ENCODE data around the gene UNCX. TPM values are rescaled to one million over a fixed set of nuclear protein-coding genes. Genes with fewer than 3 reads are reported as not detected.
"Not testable (repeated sequence)": the region's sequence is repeated elsewhere in the genome, so short reads cannot be mapped to it uniquely, and the experiment has no call there.

The UNCX gene
- total and polyA plus RNA-seq, 12 donors, result not detected

- peaks cover 35% of the 10 kb centered on the region for H3K27me3 ChIP-seq
- no peaks in the 10 kb centered on the region for H3K4me1 ChIP-seq (replicated peaks in 1 of 2)
- H3K27ac ChIP-seq, result no peak overlapping the region
- H3K9me3 ChIP-seq (replicated peaks in 1 of 3), result no peaks in the 10 kb centered on the region
- WGBS, 4 donors, result 47 to 58% (median 54%) methylated on average over 15 of the region's 15 CpGs
- no peaks in the 10 kb centered on the region for H3K36me3 ChIP-seq (replicated peaks in 1 of 2)
- intact Hi-C loops (cut with DNase I), result no loop called here
- DNase-seq, result no peak
- no peak overlapping the region for H3K4me3 ChIP-seq
- TF ChIP-seq, protein P1, sequence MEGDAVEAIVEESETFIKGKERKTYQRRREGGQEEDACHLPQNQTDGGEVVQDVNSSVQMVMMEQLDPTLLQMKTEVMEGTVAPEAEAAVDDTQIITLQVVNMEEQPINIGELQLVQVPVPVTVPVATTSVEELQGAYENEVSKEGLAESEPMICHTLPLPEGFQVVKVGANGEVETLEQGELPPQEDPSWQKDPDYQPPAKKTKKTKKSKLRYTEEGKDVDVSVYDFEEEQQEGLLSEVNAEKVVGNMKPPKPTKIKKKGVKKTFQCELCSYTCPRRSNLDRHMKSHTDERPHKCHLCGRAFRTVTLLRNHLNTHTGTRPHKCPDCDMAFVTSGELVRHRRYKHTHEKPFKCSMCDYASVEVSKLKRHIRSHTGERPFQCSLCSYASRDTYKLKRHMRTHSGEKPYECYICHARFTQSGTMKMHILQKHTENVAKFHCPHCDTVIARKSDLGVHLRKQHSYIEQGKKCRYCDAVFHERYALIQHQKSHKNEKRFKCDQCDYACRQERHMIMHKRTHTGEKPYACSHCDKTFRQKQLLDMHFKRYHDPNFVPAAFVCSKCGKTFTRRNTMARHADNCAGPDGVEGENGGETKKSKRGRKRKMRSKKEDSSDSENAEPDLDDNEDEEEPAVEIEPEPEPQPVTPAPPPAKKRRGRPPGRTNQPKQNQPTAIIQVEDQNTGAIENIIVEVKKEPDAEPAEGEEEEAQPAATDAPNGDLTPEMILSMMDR (IDR thresholded peaks at IDR 0.05), result no peak
- no peak for TF ChIP-seq POLR2A (IDR thresholded peaks at IDR 0.05)
Observed at GRCh38 chr7:1197997-1198625, 34.6 kb upstream of the UNCX start.

DNA sequence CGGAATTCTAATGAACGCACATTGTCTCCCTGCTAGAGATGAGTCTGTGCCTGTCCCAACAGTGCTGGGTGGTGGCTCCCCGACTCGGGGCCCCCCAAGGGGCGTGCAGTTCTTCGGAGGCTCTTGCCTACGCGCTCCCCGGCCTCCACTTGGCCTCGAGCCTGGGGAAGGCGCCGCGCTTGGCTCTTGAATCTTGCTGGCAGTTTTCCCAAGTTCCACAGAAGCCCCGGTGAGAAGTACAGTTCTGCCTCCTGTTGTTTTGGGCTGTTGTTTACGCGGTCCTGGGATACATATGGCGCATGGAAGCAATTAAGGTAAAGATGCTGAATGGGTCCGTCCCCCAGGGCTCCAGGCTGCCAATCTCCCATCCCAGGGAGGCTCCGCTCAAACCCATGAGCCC is 32.6 kb upstream of the UNCX start:
- Histone ChIP-seq H3K27me3 (peaks cover 24% of the 10 kb centered on the region), H3K4me1 (replicated peaks in 1 of 2) (no peaks in the 10 kb centered on the region), H3K4me3 (no peak overlapping the region), H3K27ac (no peak overlapping the region), H3K36me3 (replicated peaks in 1 of 2) (no peaks in the 10 kb centered on the region), H3K9me3 (replicated peaks in 1 of 3) (no peaks in the 10 kb centered on the region)
- 52 to 65% (median 57%) methylated on average over 9 to 19 of the region's 19 CpGs for WGBS, 4 donors
- intact Hi-C loops (cut with DNase I), result no loop called here
- TF ChIP-seq, protein P1 (IDR thresholded peaks at IDR 0.05), result no peak
- TF ChIP-seq POLR2A (IDR thresholded peaks at IDR 0.05), result no peak
- DNase-seq, result no peak

DNA sequence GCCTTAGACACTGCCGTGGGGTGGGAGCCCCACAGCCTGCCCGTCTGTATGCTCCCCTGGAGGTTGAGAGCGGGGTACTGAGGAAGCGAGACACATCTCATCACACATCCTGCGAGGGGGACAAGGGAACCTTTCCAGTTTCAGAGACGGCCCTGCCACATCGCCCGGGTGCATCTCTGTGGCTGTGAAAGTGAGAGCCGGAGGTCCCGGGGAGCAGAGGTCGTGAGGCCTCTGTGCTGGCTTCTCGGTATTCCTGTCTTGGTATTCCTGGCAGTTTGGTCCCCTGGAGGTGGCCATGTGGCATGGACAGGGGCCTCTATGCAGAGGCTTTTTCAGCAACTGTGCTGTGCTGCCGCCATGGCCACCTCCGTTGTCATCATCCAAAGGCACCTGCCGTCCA is 30.8 kb upstream of the UNCX start:
- H3K27me3 ChIP-seq, result peaks cover 24% of the 10 kb centered on the region
- no peaks in the 10 kb centered on the region for H3K36me3 ChIP-seq (replicated peaks in 1 of 2)
- H3K4me3 ChIP-seq, result no peak overlapping the region
- DNase-seq, result no peak
- TF ChIP-seq, protein P1 (IDR thresholded peaks at IDR 0.05), result no peak
- TF ChIP-seq POLR2A (IDR thresholded peaks at IDR 0.05), result no peak
- 74 to 80% (median 78%) methylated on average over 4 to 15 of the region's 15 CpGs for WGBS, 4 donors
- H3K4me1 ChIP-seq (replicated peaks in 1 of 2), result no peaks in the 10 kb centered on the region
- intact Hi-C loops (cut with DNase I), result no loop called here
- H3K9me3 ChIP-seq (replicated peaks in 1 of 3), result no peaks in the 10 kb centered on the region
- no peak overlapping the region for H3K27ac ChIP-seq

DNA sequence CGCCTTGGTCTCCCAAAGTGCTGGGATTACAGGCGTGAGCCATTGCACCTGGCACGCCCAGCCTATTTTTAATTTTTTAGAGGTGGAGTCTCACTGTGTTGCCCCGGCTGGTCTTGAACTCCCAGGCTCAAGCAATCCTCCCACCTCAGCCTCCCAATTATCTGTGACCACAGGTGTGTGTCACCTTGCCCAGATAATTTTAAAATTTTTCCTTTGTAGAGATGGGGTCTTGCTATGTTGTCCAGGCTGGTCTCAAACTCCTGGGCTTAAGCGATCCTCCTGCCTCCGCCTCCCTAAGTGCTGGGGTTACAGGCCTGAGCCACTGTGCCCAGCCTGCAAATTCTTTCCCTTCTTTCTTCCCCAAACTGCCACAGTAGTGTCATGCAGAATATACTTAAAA is 29.8 kb upstream of the UNCX start:
- H3K36me3 ChIP-seq (replicated peaks in 1 of 2); H3K9me3 ChIP-seq (replicated peaks in 1 of 3); DNase-seq; H3K27ac ChIP-seq; intact Hi-C loops (cut with DNase I); H3K4me1 ChIP-seq (replicated peaks in 1 of 2); H3K4me3 ChIP-seq: not testable (repeated sequence)
- 76 to 92% (median 88%) methylated on average over 6 of the region's 6 CpGs for WGBS, 4 donors
- peaks cover 15% of the 10 kb centered on the region for H3K27me3 ChIP-seq

- H3K9me3 ChIP-seq (replicated peaks in 1 of 3), result no peaks in the 10 kb centered on the region
- intact Hi-C loops (cut with DNase I), result no loop called here
- H3K4me3 ChIP-seq, result no peak overlapping the region
- no peaks in the 10 kb centered on the region for H3K4me1 ChIP-seq (replicated peaks in 1 of 2)
- peaks cover 19% of the 10 kb centered on the region for H3K27me3 ChIP-seq
- TF ChIP-seq, protein P1 (IDR thresholded peaks at IDR 0.05), result no peak
- no peak for TF ChIP-seq POLR2A (IDR thresholded peaks at IDR 0.05)
- DNase-seq, result no peak
- H3K36me3 ChIP-seq (replicated peaks in 1 of 2), result no peaks in the 10 kb centered on the region
- 45 to 66% (median 57%) methylated on average over 6 to 19 of the region's 19 CpGs for WGBS, 4 donors
- no peak overlapping the region for H3K27ac ChIP-seq
Observed at GRCh38 chr7:1204460-1205140, 28.1 kb upstream of the UNCX start.

GRCh38 chr7:1205742-1206141 is 26.9 kb upstream of the UNCX start:
- WGBS, 4 donors, result 83 to 94% (median 89%) methylated on average over 7 of the region's 7 CpGs
- intact Hi-C loops (cut with DNase I); DNase-seq; H3K36me3 ChIP-seq (replicated peaks in 1 of 2); H3K4me1 ChIP-seq (replicated peaks in 1 of 2); H3K9me3 ChIP-seq (replicated peaks in 1 of 3); H3K27ac ChIP-seq; H3K4me3 ChIP-seq: not testable (repeated sequence)
- H3K27me3 ChIP-seq, result peaks cover 31% of the 10 kb centered on the region

Data from adrenal gland (tissue), 12 donors.